IMR-90 (cell line): Measurements from ENCODE around the gene CNIH1.

Source experiments
- MAFK ChIP-seq: IDR thresholded peaks from 2 replicates; pipeline ENCODE4 v1.6.1; 2012; ENCODE audit warnings: low read depth, low read length, improper control_type of control experiment
- POLR2A ChIP-seq: IDR thresholded peaks from 2 replicates; pipeline ENCODE4 v1.6.1; 2012; ENCODE audit warnings: mild to moderate bottlenecking, low read depth, low read length
- TF ChIP-seq, protein P1 (sequence below): conservative IDR thresholded peaks from 2 replicates; pipeline ENCODE4 v1.5.1; 2012; ENCODE audit warnings: mild to moderate bottlenecking, low read depth, low read length, improper control_type of control experiment

DNA sequence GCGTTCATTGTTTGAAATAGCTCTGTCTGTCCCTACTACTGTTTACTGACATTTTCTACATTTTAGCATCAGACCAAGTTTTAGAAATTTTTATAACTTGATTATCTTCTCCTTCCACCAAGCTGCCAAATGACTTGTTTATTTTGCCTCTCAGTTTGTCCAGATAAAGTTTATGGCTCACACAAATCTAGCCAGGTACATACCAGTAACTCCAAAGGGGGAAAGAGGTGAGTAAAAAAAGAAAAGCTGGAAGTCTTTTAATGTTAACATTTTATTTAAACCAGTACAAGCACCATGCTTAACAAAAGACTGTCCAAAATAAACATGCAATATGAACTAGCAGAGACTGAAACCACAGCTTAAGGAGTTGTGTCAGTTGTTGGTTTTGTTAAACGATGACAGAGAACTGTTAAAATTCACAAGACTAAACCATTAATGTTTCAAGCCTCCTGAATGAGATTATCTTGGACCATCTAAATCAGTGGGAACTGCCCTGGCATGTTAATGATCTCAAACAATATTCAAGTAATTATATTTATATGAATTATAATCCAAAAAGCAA lies 33.1 kb upstream of the CNIH1 start:
- TF ChIP-seq POLR2A (no peak), MAFK (no peak)
- TF ChIP-seq, protein P1, sequence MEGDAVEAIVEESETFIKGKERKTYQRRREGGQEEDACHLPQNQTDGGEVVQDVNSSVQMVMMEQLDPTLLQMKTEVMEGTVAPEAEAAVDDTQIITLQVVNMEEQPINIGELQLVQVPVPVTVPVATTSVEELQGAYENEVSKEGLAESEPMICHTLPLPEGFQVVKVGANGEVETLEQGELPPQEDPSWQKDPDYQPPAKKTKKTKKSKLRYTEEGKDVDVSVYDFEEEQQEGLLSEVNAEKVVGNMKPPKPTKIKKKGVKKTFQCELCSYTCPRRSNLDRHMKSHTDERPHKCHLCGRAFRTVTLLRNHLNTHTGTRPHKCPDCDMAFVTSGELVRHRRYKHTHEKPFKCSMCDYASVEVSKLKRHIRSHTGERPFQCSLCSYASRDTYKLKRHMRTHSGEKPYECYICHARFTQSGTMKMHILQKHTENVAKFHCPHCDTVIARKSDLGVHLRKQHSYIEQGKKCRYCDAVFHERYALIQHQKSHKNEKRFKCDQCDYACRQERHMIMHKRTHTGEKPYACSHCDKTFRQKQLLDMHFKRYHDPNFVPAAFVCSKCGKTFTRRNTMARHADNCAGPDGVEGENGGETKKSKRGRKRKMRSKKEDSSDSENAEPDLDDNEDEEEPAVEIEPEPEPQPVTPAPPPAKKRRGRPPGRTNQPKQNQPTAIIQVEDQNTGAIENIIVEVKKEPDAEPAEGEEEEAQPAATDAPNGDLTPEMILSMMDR = no peak
